ENCODE measurements around the gene ADK. TPM values are rescaled to one million over a fixed set of nuclear protein-coding genes. Genes with fewer than 3 reads are reported as not detected.
"Not testable (repeated sequence)": the region's sequence is repeated elsewhere in the genome, so short reads cannot be mapped to it uniquely, and the experiment has no call there.

The ADK gene
- total RNA-seq, 4 donors from 2014 or later = 42.3 to 46.3 (median 42.9) TPM

GRCh38 chr10:74518061-74518460 lies 367.0 kb downstream of the ADK start:
- intact Hi-C loops (cut with DNase I; ENCODE audit: low total_unique reads) = no loop called here
- TF ChIP-seq POLR2A (IDR thresholded peaks at IDR 0.05) (no peak), CTCF (IDR thresholded peaks at IDR 0.05) (no peak)
- WGBS, 2 donors = 35 to 36% methylated on average over 1 of the region's 1 CpG
- DNase-seq (ENCODE audit: low spot score in 2 of 2) = no peak
- H3K4me3 ChIP-seq (ENCODE audit: low read depth, poor library complexity, severe bottlenecking) = no peak overlapping the region

- DNase-seq (ENCODE audit: low spot score in 2 of 2) = no peak
- WGBS, 2 donors = 78 to 79% methylated on average over 1 of the region's 1 CpG
- intact Hi-C loops (cut with DNase I; ENCODE audit: low total_unique reads) = no loop called here
- H3K4me3 ChIP-seq (ENCODE audit: low read depth, poor library complexity, severe bottlenecking) = no peak overlapping the region
- TF ChIP-seq CTCF (IDR thresholded peaks at IDR 0.05) (no peak), POLR2A (IDR thresholded peaks at IDR 0.05) (no peak)
Observed at GRCh38 chr10:74521526-74521925, 370.5 kb downstream of the ADK start.

GRCh38 chr10:74523199-74523598 lies 372.2 kb downstream of the ADK start:
- TF ChIP-seq POLR2A (IDR thresholded peaks at IDR 0.05) (no peak), CTCF (IDR thresholded peaks at IDR 0.05) (no peak)
- DNase-seq (ENCODE audit: low spot score in 2 of 2) = no peak
- intact Hi-C loops (cut with DNase I; ENCODE audit: low total_unique reads) = no loop called here
- 91 to 94% methylated on average over 2 of the region's 2 CpGs for WGBS, 2 donors
- H3K4me3 ChIP-seq (ENCODE audit: low read depth, poor library complexity, severe bottlenecking) = no peak overlapping the region

- 99 to 100% methylated on average over 3 of the region's 3 CpGs for WGBS, 2 donors
- intact Hi-C loops (cut with DNase I; ENCODE audit: low total_unique reads) = no loop called here
- no peak for TF ChIP-seq CTCF (IDR thresholded peaks at IDR 0.05)
- TF ChIP-seq POLR2A (IDR thresholded peaks at IDR 0.05) = no peak
- H3K4me3 ChIP-seq (ENCODE audit: low read depth, poor library complexity, severe bottlenecking) = no peak overlapping the region
- DNase-seq (ENCODE audit: low spot score in 2 of 2) = no peak
Observed at GRCh38 chr10:74525885-74526284, 374.9 kb downstream of the ADK start.

GRCh38 chr10:74527611-74528010 lies 376.6 kb downstream of the ADK start:
- DNase-seq (ENCODE audit: low spot score in 2 of 2); intact Hi-C loops (cut with DNase I; ENCODE audit: low total_unique reads); H3K4me3 ChIP-seq (ENCODE audit: low read depth, poor library complexity, severe bottlenecking): not testable (repeated sequence)
- WGBS, 2 donors = 90 to 91% methylated on average over 5 of the region's 5 CpGs

GRCh38 chr10:74529205-74529604 lies 378.2 kb downstream of the ADK start:
- WGBS, 2 donors = 93 to 94% methylated on average over 1 of the region's 1 CpG
- DNase-seq (ENCODE audit: low spot score in 2 of 2) = no peak
- no peak overlapping the region for H3K4me3 ChIP-seq (ENCODE audit: low read depth, poor library complexity, severe bottlenecking)
- TF ChIP-seq CTCF (IDR thresholded peaks at IDR 0.05) = no peak
- TF ChIP-seq POLR2A (IDR thresholded peaks at IDR 0.05) = no peak
- intact Hi-C loops (cut with DNase I; ENCODE audit: low total_unique reads) = no loop called here

Measured in lower leg skin (tissue), 4 donors.